HepG2 (cell line): ENCODE measurements around the gene DLEC1. TPM values are rescaled to one million over a fixed set of nuclear protein-coding genes. Genes with fewer than 3 reads are reported as not detected.

Experiments used
- HOXA9 ChIP-seq: sonication (generic); formaldehyde crosslinking; IDR thresholded peaks from 2 replicates; pipeline ENCODE4 v1.8.1; 2022; ENCODE audit warnings: missing genetic modification reagents, mild to moderate bottlenecking, moderate library complexity, borderline replicate concordance
- IRF2 ChIP-seq: IDR thresholded peaks from 2 replicates; pipeline ENCODE4 v1.6.1; 2018; ENCODE audit warnings: missing genetic modification reagents, missing compliant biosample characterization
- NR2C2 ChIP-seq: sonication (generic); formaldehyde crosslinking; IDR thresholded peaks from 2 replicates; pipeline ENCODE4 v1.4.0; 2020; ENCODE audit warnings: missing genetic modification reagents, mild to moderate bottlenecking, moderate library complexity, borderline replicate concordance
- NR2F6 ChIP-seq, 2 experiments: IDR thresholded peaks; 2 replicates each; pipeline ENCODE4 v1.6.1; 2016; ENCODE audit warnings: antibody characterized with exemption in 1 of 2, mild to moderate bottlenecking in 1 of 2
- PAX8 ChIP-seq: sonication (generic); formaldehyde crosslinking; IDR thresholded peaks from 2 replicates; pipeline ENCODE4 v1.8.0; 2022; ENCODE audit warnings: mild to moderate bottlenecking, missing genetic modification reagents, borderline replicate concordance
- PHF8 ChIP-seq: sonication (generic); formaldehyde crosslinking; IDR thresholded peaks from 2 replicates; pipeline ENCODE4 v1.5.0; 2020; ENCODE audit warnings: missing genetic modification reagents
- RELA ChIP-seq: sonication (generic); formaldehyde crosslinking; IDR thresholded peaks from 2 replicates; pipeline ENCODE4 v1.4.0; 2020; ENCODE audit warnings: missing genetic modification reagents
- SATB2 ChIP-seq: sonication (generic); formaldehyde crosslinking; IDR thresholded peaks from 2 replicates; pipeline ENCODE4 v1.5.0; 2020; ENCODE audit warnings: missing genetic modification reagents
- TOPORS ChIP-seq: sonication (generic); formaldehyde crosslinking; IDR thresholded peaks from 2 replicates; pipeline ENCODE4 v1.8.0; 2023; ENCODE audit warnings: mild to moderate bottlenecking, missing genetic modification reagents
- ZFY ChIP-seq: sonication (generic); formaldehyde crosslinking; IDR thresholded peaks from 2 replicates; pipeline ENCODE4 v1.4.0; 2020; ENCODE audit warnings: missing genetic modification reagents
- ZNF230 ChIP-seq: sonication (generic); formaldehyde crosslinking; IDR thresholded peaks from 2 replicates; pipeline ENCODE4 v1.4.0; 2020; ENCODE audit warnings: mild to moderate bottlenecking, missing genetic modification reagents
- ZNF331 ChIP-seq: sonication (generic); formaldehyde crosslinking; IDR thresholded peaks from 2 replicates; pipeline ENCODE4 v1.4.0; 2020; ENCODE audit warnings: missing genetic modification reagents
- ZNF678 ChIP-seq: sonication (generic); formaldehyde crosslinking; IDR thresholded peaks from 2 replicates; pipeline ENCODE4 v1.4.0; 2020; ENCODE audit warnings: mild to moderate bottlenecking, missing genetic modification reagents
- ZNF841 ChIP-seq: sonication (generic); formaldehyde crosslinking; IDR thresholded peaks from 2 replicates; pipeline ENCODE4 v1.8.1; 2023; ENCODE audit warnings: missing genetic modification reagents, borderline replicate concordance
- polyA plus RNA-seq, 8 experiments: library from polyadenylated mRNA; depleted of rRNA in 3 of 8; stranded (reverse) in 7 of 8; unstranded in 1 of 8; fragments of >200 nt; fragmentation: Illumina TruSeq in 4 of 8; extraction: Trizol in 4 of 8; gene quantifications; 2 replicates each; pipeline versions ENCODE4 v1.2.1 to v1.2.3, GENCODE V29; 2011 to 2016; ENCODE audit warnings: low read depth in 4 of 8, missing spikeins in 1 of 8, mixed read lengths in 1 of 8; ENCODE audit not compliant: insufficient read depth in 1 of 8
- total RNA-seq, 5 experiments: library from RNA; depleted of rRNA; stranded (reverse); fragments of >200 nt; fragmentation: Illumina TruSeq; extraction: Trizol; gene quantifications; 2 replicates each; pipeline ENCODE4 v1.2.3, GENCODE V29; 2016; ENCODE audit warnings: low read depth in 1 of 5
- TF ChIP-seq, protein P1 (sequence below): sonication (generic); formaldehyde crosslinking; IDR thresholded peaks from 2 replicates; pipeline ENCODE4 v1.4.0; 2020; ENCODE audit warnings: missing genetic modification reagents, low read depth, mild to moderate bottlenecking, borderline replicate concordance
- TF ChIP-seq, protein P2 (sequence below): sonication (generic); formaldehyde crosslinking; IDR thresholded peaks from 2 replicates; pipeline ENCODE4 v1.8.0; 2022; ENCODE audit warnings: mild to moderate bottlenecking, missing genetic modification reagents
- TF ChIP-seq, protein P3 (sequence below): sonication (generic); formaldehyde crosslinking; IDR thresholded peaks from 2 replicates; pipeline ENCODE4 v1.4.0; 2020; ENCODE audit warnings: mild to moderate bottlenecking, missing genetic modification reagents

Gene DLEC1
- total and polyA plus RNA-seq, 2 of the 13 experiments (the other 11 are each of a cell fraction or from before 2014, with no cell fraction given), result 0.09 TPM; not detected in 1

DNA sequence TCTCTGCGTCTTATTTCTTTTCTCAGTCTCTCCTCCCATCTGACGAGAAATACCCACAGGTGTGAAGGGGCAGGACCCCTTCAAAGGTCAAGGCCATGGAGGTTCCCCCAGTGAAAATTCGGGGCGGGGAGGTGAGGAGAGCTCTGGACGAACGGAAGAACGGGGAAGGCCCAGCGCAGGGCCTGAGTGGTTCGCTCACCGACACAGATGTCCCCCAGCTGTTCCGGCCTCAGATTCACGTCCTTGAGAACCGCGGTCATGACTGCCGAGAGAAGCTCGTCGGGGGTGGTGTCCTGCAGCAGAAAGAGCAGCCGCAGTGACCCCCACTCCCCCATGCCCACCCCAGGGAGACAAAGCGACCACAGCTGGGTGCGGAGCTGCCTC is 97.4 kb downstream of the DLEC1 start (continued):
- TF ChIP-seq, protein P1, sequence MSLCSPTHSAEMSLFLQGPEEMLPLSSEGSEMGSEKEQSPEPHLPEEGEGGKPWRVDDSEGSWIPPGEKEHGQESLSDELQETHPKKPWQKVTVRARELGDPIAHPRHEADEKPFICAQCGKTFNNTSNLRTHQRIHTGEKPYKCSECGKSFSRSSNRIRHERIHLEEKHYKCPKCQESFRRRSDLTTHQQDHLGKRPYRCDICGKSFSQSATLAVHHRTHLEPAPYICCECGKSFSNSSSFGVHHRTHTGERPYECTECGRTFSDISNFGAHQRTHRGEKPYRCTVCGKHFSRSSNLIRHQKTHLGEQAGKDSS (CRISPR knock-in tag), result peak; percentile 2; the same call in 1 of the 2 replicates
- TF ChIP-seq RELA (CRISPR knock-in tag) (0 out of 2 replicates have a peak, but pooled peaks have one; percentile 5), ZNF230 (0 out of 2 replicates have a peak, but pooled peaks have one; percentile 43), PAX8 (CRISPR knock-in tag) (0 out of 2 replicates have a peak, but pooled peaks have one; percentile 69), ZNF841 (CRISPR knock-in tag) (peak; percentile 21; the same call in 1 of the 2 replicates), TOPORS (CRISPR knock-in tag) (0 out of 2 replicates have a peak, but pooled peaks have one; percentile 19), ZFY (CRISPR knock-in tag) (peak; percentile 17; the same call in 1 of the 2 replicates), IRF2 (CRISPR knock-in tag) (0 out of 2 replicates have a peak, but pooled peaks have one; percentile 3), PHF8 (CRISPR knock-in tag) (peak; percentile 25), ZNF678 (CRISPR knock-in tag) (0 out of 2 replicates have a peak, but pooled peaks have one; percentile 37), ZNF331 (CRISPR knock-in tag) (0 out of 2 replicates have a peak, but pooled peaks have one; percentile 16), HOXA9 (CRISPR knock-in tag) (peak; percentile 36; the same call in 1 of the 2 replicates), NR2C2 (CRISPR knock-in tag) (0 out of 2 replicates have a peak, but pooled peaks have one; percentile 11), SATB2 (CRISPR knock-in tag) (no peak), NR2F6 (IDR thresholded peaks at IDR 0.05) (peak; percentile 79; the same call in 1 of the 2 replicates), NR2F6 (CRISPR knock-in tag; IDR thresholded peaks at IDR 0.05) (peak; percentile 39; the same call in 1 of the 2 replicates)
- TF ChIP-seq, protein P2, sequence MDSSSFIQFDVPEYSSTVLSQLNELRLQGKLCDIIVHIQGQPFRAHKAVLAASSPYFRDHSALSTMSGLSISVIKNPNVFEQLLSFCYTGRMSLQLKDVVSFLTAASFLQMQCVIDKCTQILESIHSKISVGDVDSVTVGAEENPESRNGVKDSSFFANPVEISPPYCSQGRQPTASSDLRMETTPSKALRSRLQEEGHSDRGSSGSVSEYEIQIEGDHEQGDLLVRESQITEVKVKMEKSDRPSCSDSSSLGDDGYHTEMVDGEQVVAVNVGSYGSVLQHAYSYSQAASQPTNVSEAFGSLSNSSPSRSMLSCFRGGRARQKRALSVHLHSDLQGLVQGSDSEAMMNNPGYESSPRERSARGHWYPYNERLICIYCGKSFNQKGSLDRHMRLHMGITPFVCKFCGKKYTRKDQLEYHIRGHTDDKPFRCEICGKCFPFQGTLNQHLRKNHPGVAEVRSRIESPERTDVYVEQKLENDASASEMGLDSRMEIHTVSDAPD (CRISPR knock-in tag), result no peak
- TF ChIP-seq, protein P3, sequence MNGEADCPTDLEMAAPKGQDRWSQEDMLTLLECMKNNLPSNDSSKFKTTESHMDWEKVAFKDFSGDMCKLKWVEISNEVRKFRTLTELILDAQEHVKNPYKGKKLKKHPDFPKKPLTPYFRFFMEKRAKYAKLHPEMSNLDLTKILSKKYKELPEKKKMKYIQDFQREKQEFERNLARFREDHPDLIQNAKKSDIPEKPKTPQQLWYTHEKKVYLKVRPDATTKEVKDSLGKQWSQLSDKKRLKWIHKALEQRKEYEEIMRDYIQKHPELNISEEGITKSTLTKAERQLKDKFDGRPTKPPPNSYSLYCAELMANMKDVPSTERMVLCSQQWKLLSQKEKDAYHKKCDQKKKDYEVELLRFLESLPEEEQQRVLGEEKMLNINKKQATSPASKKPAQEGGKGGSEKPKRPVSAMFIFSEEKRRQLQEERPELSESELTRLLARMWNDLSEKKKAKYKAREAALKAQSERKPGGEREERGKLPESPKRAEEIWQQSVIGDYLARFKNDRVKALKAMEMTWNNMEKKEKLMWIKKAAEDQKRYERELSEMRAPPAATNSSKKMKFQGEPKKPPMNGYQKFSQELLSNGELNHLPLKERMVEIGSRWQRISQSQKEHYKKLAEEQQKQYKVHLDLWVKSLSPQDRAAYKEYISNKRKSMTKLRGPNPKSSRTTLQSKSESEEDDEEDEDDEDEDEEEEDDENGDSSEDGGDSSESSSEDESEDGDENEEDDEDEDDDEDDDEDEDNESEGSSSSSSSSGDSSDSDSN, result 0 out of 2 replicates have a peak, but pooled peaks have one; percentile 16
- TF ChIP-seq, all 625 proteins: peak for 25
